Nephron (organoid): ENCODE data around the gene SHROOM1.

ENCODE experiments used
- H3K27ac Mint-ChIP-seq, 3 experiments: 2 replicates each; pipeline ENCODE4 v1.8.0; 2020; ENCODE audit warnings: mixed read lengths in 3 of 3, mild to moderate bottlenecking in 2 of 3, moderate library complexity in 1 of 3
- H3K27me3 Mint-ChIP-seq: 2 replicates; pipeline ENCODE4 v1.8.0; 2021; ENCODE audit warnings: low read depth, mild to moderate bottlenecking, moderate library complexity, mixed read lengths
- H3K36me3 Mint-ChIP-seq: 2 replicates; pipeline ENCODE4 v1.8.0; 2020; ENCODE audit warnings: low read depth, mixed read lengths
- H3K4me1 Mint-ChIP-seq: 2 replicates; pipeline ENCODE4 v1.8.0; 2020; ENCODE audit warnings: mixed read lengths
- H3K4me3 Mint-ChIP-seq, 3 experiments: 2 replicates each; pipeline ENCODE4 v1.8.0; 2020; ENCODE audit warnings: mild to moderate bottlenecking in 3 of 3, mixed read lengths in 3 of 3, moderate library complexity in 2 of 3
- H3K9me3 Mint-ChIP-seq: 2 replicates; pipeline ENCODE4 v1.8.0; 2020; ENCODE audit warnings: mixed read lengths
- CTCF ChIP-seq, 3 experiments: fragments of 200-600 bp; sonication (generic); IDR thresholded peaks; one replicate each; pipeline ENCODE4 v1.5.0; 2021; ENCODE audit warnings: antibody characterized with exemption in 3 of 3; ENCODE audit not compliant: unreplicated experiment in 3 of 3

The SHROOM1 gene

GRCh38 chr5:132873119-132873929, 42.9 kb upstream of the SHROOM1 start, which contains the start of gene LEAP2:
Gene LEAP2 (plus strand): TSS chr5:132873668. CDS start chr5:132873695, 27 bp downstream.
- H3K27ac Mint-ChIP-seq = peak within 1 kb of the TSS; percentile 29 to 70 (median 62)
- TF ChIP-seq CTCF (IDR thresholded peaks at IDR 0.05; ENCODE audit: unreplicated experiment in 3 of 3) = no peak
- H3K27me3 Mint-ChIP-seq = no peaks in the 10 kb centered on the region
- no peaks in the 10 kb centered on the region for H3K9me3 Mint-ChIP-seq
- H3K36me3 Mint-ChIP-seq = peaks cover 60% of the 10 kb centered on the region
- no peak within 1 kb of the TSS for H3K4me3 Mint-ChIP-seq
- peaks cover 49% of the 10 kb centered on the region for H3K4me1 Mint-ChIP-seq

DNA sequence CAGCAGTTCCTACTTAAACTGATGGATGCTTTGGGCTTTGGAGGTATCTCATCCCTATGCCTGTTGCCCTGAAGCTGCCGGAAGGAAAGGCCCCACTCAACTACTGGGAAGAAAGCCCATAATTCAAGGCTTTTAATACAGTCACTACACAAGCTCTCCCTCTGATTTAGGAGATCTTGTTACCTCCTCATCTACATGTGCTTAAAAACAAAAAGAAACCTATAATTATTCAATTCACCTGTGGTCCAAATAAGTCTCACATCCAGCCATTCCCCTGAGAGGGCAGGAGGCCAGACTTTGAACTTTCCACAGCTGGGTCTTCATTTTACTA, 42.3 kb upstream of the SHROOM1 start:
- no peak for TF ChIP-seq CTCF (IDR thresholded peaks at IDR 0.05; ENCODE audit: unreplicated experiment in 3 of 3)
- Mint-ChIP-seq H3K27me3 (no peaks in the 10 kb centered on the region), H3K4me3 (no peak overlapping the region), H3K36me3 (peaks cover 57% of the 10 kb centered on the region), H3K9me3 (no peaks in the 10 kb centered on the region), H3K27ac (peak overlapping the region; percentile 29 to 70 (median 62)), H3K4me1 (peaks cover 43% of the 10 kb centered on the region)

GRCh38 chr5:132871459-132872284, 41.2 kb upstream of the SHROOM1 start:
- Mint-ChIP-seq H3K4me1 (peaks cover 44% of the 10 kb centered on the region), H3K27ac (peak overlapping the region; percentile 29 to 82 (median 70)), H3K36me3 (peaks cover 55% of the 10 kb centered on the region), H3K27me3 (no peaks in the 10 kb centered on the region), H3K4me3 (no peak overlapping the region), H3K9me3 (no peaks in the 10 kb centered on the region)
- TF ChIP-seq CTCF (IDR thresholded peaks at IDR 0.05; ENCODE audit: unreplicated experiment in 3 of 3) = no peak

DNA sequence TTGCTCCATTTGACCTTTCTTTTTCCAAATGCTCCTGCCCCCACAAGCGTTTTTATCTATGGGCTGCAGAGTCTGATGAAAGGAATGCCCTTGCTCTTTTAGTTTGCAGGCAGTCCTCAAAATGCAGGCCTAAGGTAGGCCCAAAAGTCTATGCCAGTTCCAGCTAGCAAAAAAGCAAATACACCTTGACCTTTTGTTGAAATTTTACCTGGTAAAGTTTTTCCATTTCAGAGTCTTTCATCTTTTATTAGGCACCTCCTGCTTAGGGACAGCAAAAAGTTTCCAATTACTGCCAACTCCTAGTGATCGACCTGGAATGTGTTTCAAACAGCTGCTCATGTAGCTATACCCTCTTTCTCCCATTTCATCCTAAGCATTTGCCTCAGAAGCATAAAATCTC, 40.4 kb upstream of the SHROOM1 start:
- no peaks in the 10 kb centered on the region for H3K27me3 Mint-ChIP-seq
- peaks cover 53% of the 10 kb centered on the region for H3K36me3 Mint-ChIP-seq
- peaks cover 48% of the 10 kb centered on the region for H3K4me1 Mint-ChIP-seq
- H3K9me3 Mint-ChIP-seq = no peaks in the 10 kb centered on the region
- H3K4me3 Mint-ChIP-seq = peak overlapping the region in 2 of 3 experiments; percentile 35 to 41
- peak overlapping the region; percentile 29 to 82 (median 70) for H3K27ac Mint-ChIP-seq
- TF ChIP-seq CTCF (IDR thresholded peaks at IDR 0.05; ENCODE audit: unreplicated experiment in 3 of 3) = no peak

- peak overlapping the region; percentile 97 to 100 (median 98) for H3K4me3 Mint-ChIP-seq
- H3K36me3 Mint-ChIP-seq = peaks cover 42% of the 10 kb centered on the region
- no peaks in the 10 kb centered on the region for H3K27me3 Mint-ChIP-seq
- no peak for TF ChIP-seq CTCF (IDR thresholded peaks at IDR 0.05; ENCODE audit: unreplicated experiment in 3 of 3)
- peak overlapping the region in 2 of 3 experiments; percentile 50 to 74 for H3K27ac Mint-ChIP-seq
- H3K9me3 Mint-ChIP-seq = no peaks in the 10 kb centered on the region
- peaks cover 53% of the 10 kb centered on the region for H3K4me1 Mint-ChIP-seq
Measured at GRCh38 chr5:132868754-132869153, 38.3 kb upstream of the SHROOM1 start.
